AML-193 (cell line): ENCODE results near the gene C12orf43.

Source experiments
- DNase-seq, 2 experiments: peaks; one replicate each; lab custom pipeline; 2025; lab: John Stamatoyannopoulos, UW

C12orf43 gene

GRCh38 chr12:120978296-120979219 lies 37.7 kb downstream of the C12orf43 start, which contains the start of gene HNF1A:
TSS of gene HNF1A (plus strand) at chr12:120978543. CDS start at chr12:120978769, 226 bp downstream.
- no peak for DNase-seq

- DNase-seq: no peak
Observed at GRCh38 chr12:120977531-120978295, 38.6 kb downstream of the C12orf43 start.

- DNase-seq: no peak
Observed at GRCh38 chr12:120972870-120973543, 43.3 kb downstream of the C12orf43 start.

GRCh38 chr12:120971299-120972180 lies 44.7 kb downstream of the C12orf43 start:
- DNase-seq: peak; percentile 86

- no peak for DNase-seq
Observed at GRCh38 chr12:120970310-120970709, 46.0 kb downstream of the C12orf43 start.

GRCh38 chr12:120965534-120966091 lies 50.7 kb downstream of the C12orf43 start:
- no peak for DNase-seq

- DNase-seq: no peak
Observed at GRCh38 chr12:120964298-120964697, 52.0 kb downstream of the C12orf43 start.

- no peak for DNase-seq
Observed at GRCh38 chr12:120962532-120963020, 53.7 kb downstream of the C12orf43 start.

- no peak for DNase-seq
Observed at GRCh38 chr12:120961604-120962531, 54.4 kb downstream of the C12orf43 start.

- DNase-seq: no peak
Observed at GRCh38 chr12:120960657-120961056, 55.6 kb downstream of the C12orf43 start.

GRCh38 chr12:120959111-120959878 lies 57.0 kb downstream of the C12orf43 start:
- no peak for DNase-seq

GRCh38 chr12:120956579-120957300 lies 59.5 kb downstream of the C12orf43 start:
- no peak for DNase-seq

GRCh38 chr12:120955232-120955631 lies 61.1 kb downstream of the C12orf43 start:
- no peak for DNase-seq

- no peak for DNase-seq
Observed at GRCh38 chr12:120950807-120951206, 65.5 kb downstream of the C12orf43 start.
